Fibroblast of pulmonary artery (primary cell): Measurements from ENCODE around the gene MPV17.
A peak's percentile ranks its signal among the peaks of the same experiment; 100 is the strongest.

Source experiments
- DNase-seq: peaks from one replicate; pipeline ENCODE4 v3.0.0-alpha.2; 2010; ENCODE audit warnings: low read depth
- H3K4me3 ChIP-seq: replicated peaks from 2 replicates; pipeline ENCODE4 v1.5.1; 2011; ENCODE audit warnings: low read depth, mild to moderate bottlenecking, control low read depth, low read length, moderate library complexity
- CTCF ChIP-seq: IDR thresholded peaks from 2 replicates; pipeline ENCODE4 v1.5.1; 2011; ENCODE audit warnings: mild to moderate bottlenecking, control low read depth, low read length, inconsistent platforms; ENCODE audit errors: missing control alignments

Gene MPV17

GRCh38 chr2:27291865-27292264 lies 31.0 kb downstream of the MPV17 start:
- TF ChIP-seq CTCF = no peak
- no peak overlapping the region for H3K4me3 ChIP-seq
- no peak for DNase-seq

- no peak overlapping the region for H3K4me3 ChIP-seq
- no peak for DNase-seq
- TF ChIP-seq CTCF = no peak
These were observed 32.3 kb downstream of the MPV17 start for GRCh38 chr2:27290549-27290948.

GRCh38 chr2:27288610-27289009 lies 34.3 kb downstream of the MPV17 start:
- no peak for TF ChIP-seq CTCF
- H3K4me3 ChIP-seq = no peak overlapping the region
- DNase-seq = no peak

GRCh38 chr2:27285481-27285880 lies 37.4 kb downstream of the MPV17 start:
- no peak for TF ChIP-seq CTCF
- H3K4me3 ChIP-seq = no peak overlapping the region
- DNase-seq = no peak

- no peak overlapping the region for H3K4me3 ChIP-seq
- DNase-seq = no peak
- TF ChIP-seq CTCF = no peak
These were observed 37.9 kb downstream of the MPV17 start for GRCh38 chr2:27284996-27285395.

- no peak for DNase-seq
- H3K4me3 ChIP-seq = no peak overlapping the region
- no peak for TF ChIP-seq CTCF
These were observed 40.0 kb downstream of the MPV17 start for GRCh38 chr2:27282892-27283291.

- H3K4me3 ChIP-seq = no peak within 1 kb of the TSS
- DNase-seq = peak; percentile 33
- no peak for TF ChIP-seq CTCF
These were observed 40.9 kb downstream of the MPV17 start, which contains the start of gene TRIM54 for GRCh38 chr2:27281855-27282559. TSS of gene TRIM54 (plus strand) at chr2:27282429. CDS start at chr2:27282732, 303 bp downstream.
